ENCODE results near the gene PRAF2. TPM values are rescaled to one million over a fixed set of nuclear protein-coding genes. Genes with fewer than 3 reads are reported as not detected.

Gene PRAF2
- total RNA-seq, 2 experiments from 2014 or later = 19.7 to 22.6 TPM

GRCh38 chrX:49058794-49059193, 15.0 kb downstream of the PRAF2 start, which contains the start of gene CCDC120:
CCDC120 (plus strand) TSS chrX:49058999; CDS start chrX:49062042, 3,043 bp downstream.
- H3K4me3 Mint-ChIP-seq = no peak within 1 kb of the TSS
- POLR2A ChIA-PET = no interaction called here
- DNase-seq (no peak), ATAC-seq (no peak)
- CTCF ChIA-PET = no interaction called here
- peaks cover 21% of the 10 kb centered on the region for H3K4me1 Mint-ChIP-seq (ENCODE audit: low read depth)
- H3K27ac Mint-ChIP-seq = no peak within 1 kb of the TSS
- no peaks in the 10 kb centered on the region for H3K27me3 Mint-ChIP-seq (ENCODE audit: low read depth)
- no peaks in the 10 kb centered on the region for H3K9me3 Mint-ChIP-seq (ENCODE audit: insufficient read depth)
- peaks cover 7% of the 10 kb centered on the region for H3K36me3 Mint-ChIP-seq (ENCODE audit: low read depth)

DNA sequence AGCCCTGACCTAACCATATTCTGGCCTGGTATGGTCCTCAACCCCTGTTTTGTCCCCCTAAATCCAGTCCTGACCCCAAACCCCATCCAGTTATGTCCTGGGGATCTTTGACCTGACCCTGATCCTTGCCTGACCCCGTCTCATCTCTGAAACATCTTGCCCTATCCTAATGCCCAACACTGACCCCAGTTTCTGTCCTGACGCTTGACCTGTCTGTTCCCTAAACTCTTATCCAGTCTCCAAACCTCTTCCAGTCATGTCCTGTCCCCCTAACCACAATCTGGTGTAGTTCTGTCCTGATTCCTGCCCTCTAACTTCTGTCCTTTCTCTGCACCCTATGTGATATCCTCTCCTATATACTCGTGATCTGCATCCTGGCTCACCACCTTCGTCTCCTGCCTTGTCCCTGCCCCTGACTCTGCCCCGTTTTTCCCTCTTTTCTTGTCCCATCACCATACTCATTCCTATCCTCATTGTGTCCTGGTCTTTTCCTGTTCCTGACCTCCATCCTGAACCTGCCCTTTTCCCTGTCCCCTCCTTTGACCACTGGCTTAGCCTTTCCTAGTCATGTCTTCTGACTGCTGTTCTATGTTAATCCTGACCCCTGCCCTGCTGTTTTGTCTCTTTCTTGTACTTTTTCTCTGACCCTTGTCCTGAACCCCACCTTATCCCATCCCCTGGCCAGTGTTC, 19.6 kb downstream of the PRAF2 start:
- Mint-ChIP-seq H3K4me3 (peak overlapping the region; percentile 78), H3K27ac (peak overlapping the region; percentile 92), H3K27me3 (ENCODE audit: low read depth) (no peaks in the 10 kb centered on the region), H3K36me3 (ENCODE audit: low read depth) (peaks cover 3% of the 10 kb centered on the region), H3K4me1 (ENCODE audit: low read depth) (peaks cover 31% of the 10 kb centered on the region), H3K9me3 (ENCODE audit: insufficient read depth) (no peaks in the 10 kb centered on the region)
- ChIA-PET POLR2A (no interaction called here), CTCF (no interaction called here)
- no peak for ATAC-seq
- DNase-seq = no peak

GRCh38 chrX:49053223-49054072, 20.4 kb downstream of the PRAF2 start:
- CTCF ChIA-PET = interaction anchor here (1.0 kb wide), 1 partner anchor 9 kb away, joined by 5 read pairs; no protein-coding TSS in a partner anchor
- H3K27ac Mint-ChIP-seq = peak overlapping the region; percentile 92

GRCh38 chrX:49043987-49044281, 29.9 kb downstream of the PRAF2 start:
- ATAC-seq (no peak), DNase-seq (no peak)
- H3K9me3 Mint-ChIP-seq (ENCODE audit: insufficient read depth) = no peaks in the 10 kb centered on the region
- peak overlapping the region; percentile 87 for H3K4me3 Mint-ChIP-seq
- no peaks in the 10 kb centered on the region for H3K27me3 Mint-ChIP-seq (ENCODE audit: low read depth)
- peaks cover 8% of the 10 kb centered on the region for H3K36me3 Mint-ChIP-seq (ENCODE audit: low read depth)
- peak overlapping the region; percentile 87 for H3K27ac Mint-ChIP-seq
- ChIA-PET POLR2A (interaction anchor here (1.6 kb wide), 1 partner anchor 84 kb away, joined by 4 read pairs; no protein-coding TSS in a partner anchor), CTCF (interaction anchor here (1.0 to 2.0 kb wide), 9 partner anchors 9 to 396 kb away, joined by 3 to 9 read pairs (median 4); partner anchors contain the start of genes GRIPAP1 and KCND1)
- peaks cover 35% of the 10 kb centered on the region for H3K4me1 Mint-ChIP-seq (ENCODE audit: low read depth)

More at GRCh38 chrX:49053223-49054072, 20.4 kb downstream of the PRAF2 start:
- Mint-ChIP-seq H3K9me3 (ENCODE audit: insufficient read depth) (no peaks in the 10 kb centered on the region), H3K27me3 (ENCODE audit: low read depth) (no peaks in the 10 kb centered on the region), H3K4me1 (ENCODE audit: low read depth) (peaks cover 31% of the 10 kb centered on the region), H3K4me3 (peak overlapping the region; percentile 78), H3K36me3 (ENCODE audit: low read depth) (peaks cover 3% of the 10 kb centered on the region)
- ATAC-seq (peak; percentile 80), DNase-seq (peak; percentile 64)
- POLR2A ChIA-PET = no interaction called here

DNA sequence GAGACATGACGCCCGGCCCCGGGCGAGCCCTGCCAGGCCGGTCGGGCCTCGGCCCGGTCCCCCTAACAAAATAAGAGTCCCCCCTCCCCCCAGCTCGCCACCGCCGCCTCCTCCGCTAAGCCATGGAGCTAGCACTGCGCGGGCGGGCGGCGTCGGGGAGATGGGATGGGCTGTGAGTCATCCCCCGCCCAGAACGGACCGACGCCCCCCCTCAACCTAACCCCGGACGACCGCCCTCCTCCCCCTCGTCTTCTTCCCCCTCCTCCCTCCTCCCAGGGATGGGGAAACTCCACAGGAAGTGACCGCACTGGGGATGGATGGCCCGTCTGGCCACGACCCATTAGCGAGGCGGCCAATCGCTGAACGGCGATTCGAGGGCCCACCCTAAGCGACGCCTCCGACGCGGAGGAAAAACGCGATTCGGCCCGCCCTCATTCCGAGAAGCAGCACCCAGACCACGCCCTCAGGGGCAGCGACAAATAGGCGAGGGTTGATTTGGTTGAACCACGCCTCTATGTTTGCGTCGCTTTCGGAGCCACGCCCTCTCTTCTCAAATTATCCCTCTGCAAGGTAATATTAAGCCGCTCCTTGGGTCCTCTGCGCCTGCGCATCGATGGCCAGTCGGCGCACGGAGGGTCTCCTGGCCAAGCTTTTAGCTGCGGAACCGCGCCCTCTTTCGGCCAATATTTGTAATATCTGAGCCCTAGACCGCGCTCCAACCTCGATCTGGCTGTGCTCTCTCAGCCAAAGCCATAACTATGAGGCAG, 30.4 kb downstream of the PRAF2 start, which contains the start of gene TFE3:
TSS of gene TFE3 (minus strand) at position 138 of the 767 bp plus-strand sequence. CDS start at position 7, 131 bp downstream.
- peak; percentile 93 for ATAC-seq
- Mint-ChIP-seq H3K4me3 (peak within 1 kb of the TSS; percentile 87), H3K27me3 (ENCODE audit: low read depth) (no peaks in the 10 kb centered on the region), H3K36me3 (ENCODE audit: low read depth) (peaks cover 13% of the 10 kb centered on the region), H3K27ac (peak within 1 kb of the TSS; percentile 87), H3K9me3 (ENCODE audit: insufficient read depth) (no peaks in the 10 kb centered on the region), H3K4me1 (ENCODE audit: low read depth) (peaks cover 36% of the 10 kb centered on the region)
- POLR2A ChIA-PET = interaction anchor here (0.6 to 3.2 kb wide), 5 partner anchors 41 to 124 kb away, joined by 3 to 10 read pairs (median 3); partner anchors contain the start of gene GRIPAP1
- CTCF ChIA-PET = interaction anchor here (1.0 to 2.0 kb wide), 10 partner anchors 10 to 395 kb away, joined by 3 to 9 read pairs (median 4); partner anchors contain the start of genes GRIPAP1 and KCND1
- peak; percentile 97 for DNase-seq

GRCh38 chrX:49042581-49043219, 31.1 kb downstream of the PRAF2 start:
- no peak for DNase-seq
- Mint-ChIP-seq H3K4me3 (peak overlapping the region; percentile 87), H3K36me3 (ENCODE audit: low read depth) (peaks cover 16% of the 10 kb centered on the region), H3K27me3 (ENCODE audit: low read depth) (no peaks in the 10 kb centered on the region), H3K27ac (peak overlapping the region; percentile 87), H3K4me1 (ENCODE audit: low read depth) (peaks cover 36% of the 10 kb centered on the region), H3K9me3 (ENCODE audit: insufficient read depth) (no peaks in the 10 kb centered on the region)
- peak; percentile 12 for ATAC-seq
- ChIA-PET CTCF (interaction anchor here (1.0 to 2.0 kb wide), 4 partner anchors 71 to 121 kb away, joined by 3 to 9 read pairs (median 6); partner anchors contain the start of genes KCND1 and OTUD5), POLR2A (interaction anchor here (0.6 to 3.2 kb wide), 6 partner anchors 40 to 123 kb away, joined by 3 to 10 read pairs (median 3); partner anchors contain the start of gene GRIPAP1)

- H3K4me3 Mint-ChIP-seq = peak overlapping the region; percentile 87
- CTCF ChIA-PET = interaction anchor here (0.8 to 1.4 kb wide), 2 partner anchors 69 to 84 kb away, joined by 4 to 6 read pairs; partner anchors contain the start of gene OTUD5
- POLR2A ChIA-PET = interaction anchor here (0.8 to 3.2 kb wide), 3 partner anchors 39 to 101 kb away, joined by 3 to 10 read pairs (median 3); partner anchors contain the start of genes GRIPAP1 and OTUD5
These were observed 31.8 kb downstream of the PRAF2 start for GRCh38 chrX:49041744-49042580.

GRCh38 chrX:49040376-49040955, 33.3 kb downstream of the PRAF2 start:
- DNase-seq = no peak

More at GRCh38 chrX:49041744-49042580, 31.8 kb downstream of the PRAF2 start:
- no peaks in the 10 kb centered on the region for H3K27me3 Mint-ChIP-seq (ENCODE audit: low read depth)
- ATAC-seq (no peak), DNase-seq (peak; percentile 25)
- peaks cover 36% of the 10 kb centered on the region for H3K4me1 Mint-ChIP-seq (ENCODE audit: low read depth)
- H3K9me3 Mint-ChIP-seq (ENCODE audit: insufficient read depth) = no peaks in the 10 kb centered on the region
- peaks cover 18% of the 10 kb centered on the region for H3K36me3 Mint-ChIP-seq (ENCODE audit: low read depth)
- H3K27ac Mint-ChIP-seq = peak overlapping the region; percentile 87

DNA sequence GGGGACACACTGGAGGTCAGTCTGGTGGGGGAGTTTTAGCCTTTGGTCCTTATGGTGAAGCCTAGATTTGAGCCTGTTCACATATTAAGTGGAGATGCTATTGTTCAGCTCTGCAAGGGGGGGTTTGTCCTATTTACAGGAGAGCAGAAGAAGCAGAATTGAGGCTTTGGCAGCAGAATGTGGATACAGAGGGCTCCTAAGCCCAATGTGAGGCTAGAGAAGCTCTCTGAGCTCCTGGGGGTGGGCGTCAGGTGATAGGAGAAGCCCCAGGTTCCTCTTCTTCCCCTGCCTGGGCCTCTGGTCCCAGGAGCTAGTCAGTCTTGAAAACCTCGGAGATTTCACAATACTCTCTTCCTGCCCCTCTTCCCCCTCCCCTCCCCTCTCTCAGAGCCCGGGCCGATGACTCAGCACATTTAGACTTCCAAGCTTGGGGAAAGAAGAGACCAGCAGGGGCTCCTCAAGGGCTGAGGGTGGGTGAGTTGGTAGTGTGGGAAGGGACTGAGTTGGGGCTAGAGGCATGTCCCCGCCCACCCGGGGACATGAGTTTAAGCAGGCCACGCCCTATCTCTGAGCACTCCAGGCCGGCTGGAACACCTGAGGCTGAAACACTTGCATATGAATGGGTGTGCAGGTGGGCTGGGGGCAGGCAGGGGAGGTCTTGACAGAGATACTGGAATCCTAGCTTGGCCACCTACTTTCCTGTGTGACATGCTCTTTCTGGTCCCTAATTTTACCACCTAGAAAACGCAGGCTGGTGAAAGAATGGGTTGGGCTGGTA, 34.0 kb downstream of the PRAF2 start:
- Mint-ChIP-seq H3K4me1 (ENCODE audit: low read depth) (peaks cover 36% of the 10 kb centered on the region), H3K4me3 (peak overlapping the region; percentile 31), H3K9me3 (ENCODE audit: insufficient read depth) (no peaks in the 10 kb centered on the region), H3K27me3 (ENCODE audit: low read depth) (no peaks in the 10 kb centered on the region), H3K36me3 (ENCODE audit: low read depth) (peaks cover 18% of the 10 kb centered on the region), H3K27ac (peak overlapping the region; percentile 81)
- DNase-seq (peak; percentile 45), ATAC-seq (no peak)
- ChIA-PET POLR2A (interaction anchor here (1.1 kb wide), 1 partner anchor 40 kb away, joined by 3 read pairs; the partner anchor contains the start of gene WDR45), CTCF (interaction anchor here (0.9 to 1.0 kb wide), 2 partner anchors 100 to 148 kb away, joined by 3 to 4 read pairs; no protein-coding TSS in a partner anchor)

More at GRCh38 chrX:49040376-49040955, 33.3 kb downstream of the PRAF2 start:
- no peak for ATAC-seq
- POLR2A ChIA-PET = interaction anchor here (1.1 to 3.2 kb wide), 3 partner anchors 38 to 84 kb away, joined by 3 to 10 read pairs (median 3); partner anchors contain the start of genes GRIPAP1, OTUD5 and WDR45
- Mint-ChIP-seq H3K36me3 (ENCODE audit: low read depth) (peaks cover 18% of the 10 kb centered on the region), H3K4me3 (peak overlapping the region; percentile 31), H3K4me1 (ENCODE audit: low read depth) (peaks cover 36% of the 10 kb centered on the region), H3K27ac (peak overlapping the region; percentile 81), H3K27me3 (ENCODE audit: low read depth) (no peaks in the 10 kb centered on the region), H3K9me3 (ENCODE audit: insufficient read depth) (no peaks in the 10 kb centered on the region)
- CTCF ChIA-PET = interaction anchor here (0.9 to 1.0 kb wide), 2 partner anchors 100 to 148 kb away, joined by 3 to 4 read pairs; no protein-coding TSS in a partner anchor
